Spleen (tissue), 11 donors: Measurements from ENCODE around the gene EIF4EBP2. TPM values are rescaled to one million over a fixed set of nuclear protein-coding genes. Genes with fewer than 3 reads are reported as not detected.

ENCODE experiments used
- DNase-seq: peaks from one replicate; pipeline ENCODE4 v3.0.0-alpha.2; 2020
- H3K27ac ChIP-seq, 8 donors: fragments of 200-600 bp; sonication (generic) in 7 of 8; 1 replicate in 4 of 8; 2 replicates in 4 of 8; pipeline versions ENCODE4 v1.5.0 to v1.8.0; 2016 to 2021; ENCODE audit warnings: inconsistent platforms in 4 of 8, mild to moderate bottlenecking in 4 of 8, moderate library complexity in 1 of 8
- H3K27me3 ChIP-seq, 7 donors: fragments of 200-600 bp; sonication (generic) in 6 of 7; replicated peaks in 1 of 7; 1 replicate in 4 of 7; 2 replicates in 3 of 7; pipeline versions ENCODE4 v1.5.0 to v1.8.0; 2016 to 2021; ENCODE audit warnings: inconsistent platforms in 3 of 7, mild to moderate bottlenecking in 1 of 7
- H3K36me3 ChIP-seq, 6 donors: fragments of 200-600 bp; sonication (generic) in 5 of 6; 1 replicate in 4 of 6; 2 replicates in 2 of 6; pipeline versions ENCODE4 v1.5.0 to v1.8.0; 2016 to 2021; ENCODE audit warnings: inconsistent platforms in 2 of 6
- H3K4me1 ChIP-seq, 6 donors: fragments of 200-600 bp; sonication (generic) in 5 of 6; 1 replicate in 3 of 6; 2 replicates in 3 of 6; pipeline versions ENCODE4 v1.5.0 to v1.8.0; 2016 to 2021; ENCODE audit warnings: inconsistent platforms in 3 of 6
- H3K4me3 ChIP-seq, 8 donors: fragments of 200-600 bp; sonication (generic) in 7 of 8; 1 replicate in 4 of 8; 2 replicates in 4 of 8; pipeline versions ENCODE4 v1.5.0 to v1.8.0; 2016 to 2021; ENCODE audit warnings: inconsistent platforms in 4 of 8, mild to moderate bottlenecking in 4 of 8, moderate library complexity in 2 of 8
- H3K9me3 ChIP-seq, 8 donors: fragments of 200-600 bp; sonication (generic) in 7 of 8; 1 replicate in 4 of 8; 2 replicates in 4 of 8; pipeline versions ENCODE4 v1.5.0 to v1.8.0; 2016 to 2021; ENCODE audit warnings: inconsistent platforms in 4 of 8
- POLR2A ChIP-seq, 3 donors: fragments of 450-650 bp; IDR thresholded peaks; one replicate each; pipeline ENCODE4 v1.5.1; 2017; ENCODE audit warnings: antibody characterized with exemption in 3 of 3, mild to moderate bottlenecking in 1 of 3
- POLR2AphosphoS5 ChIP-seq, 3 donors: sonication (generic); formaldehyde crosslinking; IDR thresholded peaks; one replicate each; pipeline ENCODE4 v1.5.1; 2017; ENCODE audit warnings: antibody characterized with exemption in 3 of 3
- WGBS, 5 donors: extraction: QIAGEN DNeasy Blood & Tissue Kit in 3 of 5; methylation state at CpG; one replicate each; pipeline versions ENCODE4 v1.1.5 to v1.1.7; 2013 to 2018; 5-methylcytosine and 5-hydroxymethylcytosine counted together
- intact Hi-C: fragments of 100-400 bp; cut with DNase I; formaldehyde crosslinking; loops from one replicate; pipeline ENCODE4 v1.15.0; 2023; ENCODE audit warnings: low total_unique reads
- polyA plus RNA-seq, 3 donors: library from polyadenylated mRNA; stranded (reverse); fragments of 200-250 nt; gene quantifications; one replicate each; pipeline ENCODE4 v1.2.1, GENCODE V29; 2013
- total RNA-seq, 7 donors: library from RNA; depleted of rRNA in 3 of 7; stranded (reverse); fragments of >200 nt in 3 of 7; fragmentation: NEBNext Ultra II Directional in 4 of 7; extraction: Animal tissue kit (Norgen Biotek cat#: 25700) in 4 of 7; gene quantifications; one replicate each; pipeline versions ENCODE4 v1.1.0 to v1.2.1, GENCODE V29; 2016 to 2021
- TF ChIP-seq, protein P1 (sequence below), 11 experiments: fragments of 200-600 bp in 7 of 11; fragments of 450-650 bp in 4 of 11; sonication (generic) in 4 of 11; IDR thresholded peaks in 8 of 11; conservative IDR thresholded peaks in 3 of 11; 1 replicate in 7 of 11; 2 replicates in 4 of 11; pipeline versions ENCODE4 v1.4.0 to v1.8.0; 2016 to 2021; ENCODE audit warnings: antibody characterized with exemption in 11 of 11, inconsistent platforms in 4 of 11, mild to moderate bottlenecking in 1 of 11
- donor health status: healthy with polysubstance abuse.
- donor health status: DM: no; HTN: no; CAD: no; lungs with moderate emphysema.
- donor health status: DM: no; HTN: no; CAD: no.
- donor health status: Bipolar disorder and iron deficiency.
- donor health status: healthy.
- donor health status: DM: no; HTN: no; CAD: no.
- donor health status: DM: yes; HTN: yes; CAD: no.

The EIF4EBP2 gene
- total and polyA plus RNA-seq, 10 donors = 12.5 to 82.5 (median 57.5) TPM

DNA sequence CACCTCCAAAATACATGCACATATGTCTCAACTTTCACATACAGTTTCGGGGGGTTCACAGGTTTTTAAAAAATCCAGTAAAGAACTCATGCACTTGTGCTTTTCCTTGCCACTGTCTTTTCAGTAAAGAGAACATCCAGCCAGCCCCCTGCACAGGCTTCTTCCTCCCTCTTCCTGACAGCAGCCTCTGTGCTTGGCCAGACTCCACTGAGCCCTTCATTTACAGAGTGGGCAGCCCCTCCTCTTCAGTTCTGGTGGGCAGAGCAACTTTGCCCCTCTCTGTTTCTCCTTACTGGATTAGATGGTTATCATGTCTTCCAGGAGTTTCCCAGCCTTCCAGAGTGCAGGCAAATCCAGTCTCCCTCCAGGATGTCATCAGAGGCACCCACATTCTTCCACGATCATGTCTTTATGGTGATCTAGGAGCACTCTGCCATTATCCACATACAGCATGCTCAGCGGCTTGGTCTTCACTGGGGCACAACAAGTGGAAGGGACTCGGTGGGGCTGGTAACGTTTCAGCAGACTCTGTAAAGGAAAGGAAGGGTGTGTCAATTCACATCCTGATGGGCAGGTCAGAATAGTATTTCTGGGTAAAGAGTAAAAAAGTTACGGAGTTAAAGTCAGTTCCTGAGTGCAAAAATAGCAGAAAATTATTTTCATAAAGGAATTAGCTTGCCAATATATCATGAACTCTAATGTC, 28.8 kb downstream of the EIF4EBP2 start:
- H3K9me3 ChIP-seq = no peaks in the 10 kb centered on the region
- 37 to 51% (median 40%) methylated on average over 6 of the region's 6 CpGs for WGBS, 5 donors
- peak overlapping the region in 3 of 8 donors; percentile 18 to 46 (median 27) for H3K27ac ChIP-seq
- DNase-seq = no peak
- peaks cover 0 to 41% (median 20%) of the 10 kb centered on the region in 6 donors for H3K4me1 ChIP-seq
- H3K4me3 ChIP-seq = no peak overlapping the region
- intact Hi-C loops = no loop called here
- TF ChIP-seq, protein P1, sequence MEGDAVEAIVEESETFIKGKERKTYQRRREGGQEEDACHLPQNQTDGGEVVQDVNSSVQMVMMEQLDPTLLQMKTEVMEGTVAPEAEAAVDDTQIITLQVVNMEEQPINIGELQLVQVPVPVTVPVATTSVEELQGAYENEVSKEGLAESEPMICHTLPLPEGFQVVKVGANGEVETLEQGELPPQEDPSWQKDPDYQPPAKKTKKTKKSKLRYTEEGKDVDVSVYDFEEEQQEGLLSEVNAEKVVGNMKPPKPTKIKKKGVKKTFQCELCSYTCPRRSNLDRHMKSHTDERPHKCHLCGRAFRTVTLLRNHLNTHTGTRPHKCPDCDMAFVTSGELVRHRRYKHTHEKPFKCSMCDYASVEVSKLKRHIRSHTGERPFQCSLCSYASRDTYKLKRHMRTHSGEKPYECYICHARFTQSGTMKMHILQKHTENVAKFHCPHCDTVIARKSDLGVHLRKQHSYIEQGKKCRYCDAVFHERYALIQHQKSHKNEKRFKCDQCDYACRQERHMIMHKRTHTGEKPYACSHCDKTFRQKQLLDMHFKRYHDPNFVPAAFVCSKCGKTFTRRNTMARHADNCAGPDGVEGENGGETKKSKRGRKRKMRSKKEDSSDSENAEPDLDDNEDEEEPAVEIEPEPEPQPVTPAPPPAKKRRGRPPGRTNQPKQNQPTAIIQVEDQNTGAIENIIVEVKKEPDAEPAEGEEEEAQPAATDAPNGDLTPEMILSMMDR (IDR thresholded peaks at IDR 0.05 in 8 of 11, conservative IDR thresholded peaks at IDR 0.05 in 3 of 11) = no peak
- TF ChIP-seq POLR2AphosphoS5 (IDR thresholded peaks at IDR 0.05) (peak in 1 of 3 donors; percentile 34), POLR2A (IDR thresholded peaks at IDR 0.05) (no peak)
- peaks cover 0 to 48% (median 18%) of the 10 kb centered on the region in 6 donors for H3K36me3 ChIP-seq
- no peaks in the 10 kb centered on the region for H3K27me3 ChIP-seq

DNA sequence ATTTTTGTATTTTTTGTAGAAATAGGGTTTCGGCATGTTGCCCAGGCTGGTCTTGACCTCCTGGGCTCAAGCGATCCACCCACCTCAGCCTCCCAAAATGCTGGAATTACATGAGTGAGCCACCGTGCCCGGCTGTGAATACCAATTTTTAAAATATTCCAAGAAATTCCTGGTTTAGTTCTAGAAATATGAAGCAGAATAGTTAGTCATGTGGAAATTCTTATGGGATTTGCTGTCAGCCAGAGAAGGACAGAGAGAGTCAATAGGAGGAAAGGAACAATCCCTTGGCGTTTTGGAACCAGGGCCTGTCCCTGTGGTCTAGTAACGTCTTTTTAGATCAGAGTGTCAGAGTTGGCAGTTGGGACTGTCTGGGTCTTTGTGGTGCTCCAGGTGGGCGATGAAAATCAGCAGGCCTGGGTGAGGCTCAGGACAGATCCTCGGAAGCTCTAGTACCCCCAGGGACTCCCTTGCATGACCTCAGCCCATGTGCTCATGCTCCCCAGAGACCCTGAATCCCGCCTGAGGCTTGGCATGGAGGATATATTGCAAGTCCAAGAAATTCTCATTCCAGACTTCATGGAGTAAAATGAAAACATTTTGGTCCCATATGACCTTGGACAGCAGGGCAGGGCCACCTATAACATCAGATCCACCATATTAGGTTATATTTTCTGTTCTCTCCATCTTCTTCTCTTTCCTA, 29.8 kb downstream of the EIF4EBP2 start:
- H3K27ac ChIP-seq = peak overlapping the region in 1 of 8 donors; percentile 27
- no peaks in the 10 kb centered on the region for H3K9me3 ChIP-seq
- 85 to 96% (median 93%) methylated on average over 8 to 9 of the region's 9 CpGs for WGBS, 5 donors
- TF ChIP-seq, protein P1 (IDR thresholded peaks at IDR 0.05 in 8 of 11, conservative IDR thresholded peaks at IDR 0.05 in 3 of 11) = no peak
- intact Hi-C loops = no loop called here
- no peak for DNase-seq
- H3K4me1 ChIP-seq = peaks cover 0 to 41% (median 20%) of the 10 kb centered on the region in 6 donors
- H3K36me3 ChIP-seq = peaks cover 0 to 38% (median 10%) of the 10 kb centered on the region in 6 donors
- H3K27me3 ChIP-seq = peaks cover 0 to 8% (median 0%) of the 10 kb centered on the region in 7 donors
- no peak overlapping the region for H3K4me3 ChIP-seq

DNA sequence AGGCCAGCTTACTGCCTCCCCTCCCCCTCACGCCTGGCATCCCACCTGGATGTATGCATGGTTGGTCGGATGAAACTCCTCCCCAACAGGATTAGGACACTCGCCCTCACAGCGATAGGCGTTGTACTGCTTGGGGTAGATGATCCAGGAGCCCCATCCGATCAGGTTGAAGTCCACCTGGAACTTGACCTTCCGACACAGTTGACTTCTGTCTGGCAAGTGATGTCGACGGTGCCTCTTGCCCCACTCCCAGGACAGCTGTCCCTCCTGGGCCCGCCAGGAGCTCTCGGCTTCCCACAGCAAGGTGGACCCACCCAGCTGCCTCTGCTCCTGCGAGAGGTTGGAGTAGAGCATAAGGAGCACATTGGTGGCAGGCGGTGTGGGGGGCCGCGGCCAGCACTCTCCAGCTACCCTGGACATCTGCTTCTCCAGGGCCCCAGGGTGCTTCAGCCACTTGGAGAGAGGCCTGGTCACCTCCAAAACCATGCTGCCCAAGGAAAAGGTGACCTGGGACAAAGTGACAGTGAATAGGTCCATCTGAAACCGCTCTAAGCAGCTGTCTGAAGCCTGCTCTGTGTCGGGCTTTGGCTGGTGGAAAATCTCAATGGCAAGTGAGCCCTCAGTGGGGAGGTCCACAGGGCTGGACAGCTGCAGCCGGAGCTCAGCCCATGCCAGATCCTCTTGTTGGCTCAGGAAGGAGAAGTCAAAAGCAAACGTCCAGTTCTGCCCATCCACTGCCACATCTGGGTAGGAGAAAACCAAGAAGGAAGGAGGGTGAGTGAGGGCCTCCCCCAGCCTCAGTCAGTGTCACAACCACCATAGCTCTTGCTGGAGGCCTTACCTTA, 31.5 kb downstream of the EIF4EBP2 start:
- Histone ChIP-seq H3K27me3 (peaks cover 0 to 25% (median 13%) of the 10 kb centered on the region in 7 donors), H3K4me1 (peaks cover 2 to 37% (median 20%) of the 10 kb centered on the region in 6 donors), H3K27ac (no peak overlapping the region), H3K9me3 (no peaks in the 10 kb centered on the region), H3K36me3 (peaks cover 0 to 21% (median 4%) of the 10 kb centered on the region in 6 donors), H3K4me3 (no peak overlapping the region)
- TF ChIP-seq, protein P1 (IDR thresholded peaks at IDR 0.05 in 8 of 11, conservative IDR thresholded peaks at IDR 0.05 in 3 of 11) = no peak
- TF ChIP-seq POLR2AphosphoS5 (IDR thresholded peaks at IDR 0.05) = peak in 2 of 3 donors; percentile 10 to 55
- whole genome bisulfite sequencing, 5 donors = 88 to 95% (median 92%) methylated on average over 14 to 19 of the region's 19 CpGs
- intact Hi-C loops = no loop called here
- no peak for DNase-seq
